PC-3 (cell line): ENCODE measurements around the gene TMEM255B. TPM values are rescaled to one million over a fixed set of nuclear protein-coding genes. Genes with fewer than 3 reads are reported as not detected.

Experiments
- ATAC-seq: fragments of 200-7000 bp; cut with Tn5 transposase; 2 replicates; pipeline ENCODE4 v1.9.1; 2020; ENCODE audit warnings: mild to moderate bottlenecking, moderate library complexity
- BruUV-seq: library from RNA; stranded (reverse); fragments of 400-500 nt; replicated peaks from 2 replicates; lab custom pipeline; 2021; lab: Mats Ljungman, UMichigan
- CTCF ChIA-PET: fragments of 300-600 bp; sonication (Branson Sonifier 250); formaldehyde crosslinking; loops from one replicate; lab custom pipeline; 2022; ENCODE audit warnings: antibody characterized with exemption; lab: Charles Lee
- POLR2A ChIA-PET: fragments of 300-600 bp; sonication (Branson Sonifier 250); formaldehyde crosslinking; loops from one replicate; lab custom pipeline; 2022; ENCODE audit warnings: antibody characterized with exemption; ENCODE audit not compliant: unreplicated experiment; lab: Charles Lee
- DNase-seq: peaks from one replicate; pipeline ENCODE4 v3.0.0-alpha.2; 2015
- H2AFZ ChIP-seq: fragments of 300-600 bp; sonication (generic); 2 replicates; pipeline ENCODE4 v1.6.0; 2016; ENCODE audit warnings: antibody characterized with exemption, low read length
- H3F3A ChIP-seq: fragments of 300-600 bp; sonication (generic); one replicate; pipeline ENCODE4 v1.6.0; 2017; ENCODE audit warnings: antibody characterized with exemption, low read length, control low read depth, mild to moderate bottlenecking; ENCODE audit not compliant: unreplicated experiment
- H3K27ac ChIP-seq: fragments of 300-600 bp; sonication (generic); 2 replicates; pipeline ENCODE4 v1.5.1; 2016; ENCODE audit warnings: mild to moderate bottlenecking, low read length
- H3K27me3 ChIP-seq: fragments of 300-600 bp; sonication (generic); 2 replicates; pipeline ENCODE4 v1.6.1; 2016; ENCODE audit warnings: low read length, mixed read lengths
- H3K36me3 ChIP-seq: fragments of 300-600 bp; sonication (generic); 2 replicates; pipeline ENCODE4 v1.6.1; 2016; ENCODE audit warnings: low read depth, mixed run types, low read length, mixed read lengths
- H3K4me1 ChIP-seq: fragments of 300-600 bp; sonication (generic); 2 replicates; pipeline ENCODE4 v1.5.1; 2016; ENCODE audit warnings: low read length; ENCODE audit not compliant: insufficient read depth
- H3K4me2 ChIP-seq: fragments of 300-600 bp; sonication (generic); 2 replicates; pipeline ENCODE4 v1.6.0; 2016; ENCODE audit warnings: low read length
- H3K4me3 ChIP-seq: fragments of 300-600 bp; sonication (generic); 2 replicates; pipeline ENCODE4 v1.5.1; 2016; ENCODE audit warnings: mild to moderate bottlenecking, low read length, mixed read lengths
- H3K79me2 ChIP-seq: fragments of 300-600 bp; sonication (generic); 2 replicates; pipeline ENCODE4 v1.6.1; 2017; ENCODE audit warnings: low read length, mixed read lengths
- H3K9ac ChIP-seq: fragments of 300-600 bp; sonication (generic); 2 replicates; pipeline ENCODE4 v1.6.0; 2016; ENCODE audit warnings: mild to moderate bottlenecking, low read length
- H3K9me2 ChIP-seq: fragments of 300-600 bp; sonication (generic); replicated peaks from 2 replicates; pipeline ENCODE4 v1.6.1; 2016; ENCODE audit warnings: mixed run types, low read length, mixed read lengths
- H3K9me3 ChIP-seq: fragments of 300-600 bp; sonication (generic); 2 replicates; pipeline ENCODE4 v1.6.1; 2016; ENCODE audit warnings: low read length, mixed read lengths
- H4K20me1 ChIP-seq: fragments of 300-600 bp; sonication (generic); 2 replicates; pipeline ENCODE4 v1.6.1; 2016; ENCODE audit warnings: low read length, mixed read lengths
- EZH2 ChIP-seq: fragments of 300-600 bp; sonication (generic); IDR thresholded peaks from one replicate; pipeline ENCODE4 v1.6.1; 2017; ENCODE audit warnings: antibody characterized with exemption, mild to moderate bottlenecking, low read length; ENCODE audit not compliant: unreplicated experiment
- EZH2phosphoT487 ChIP-seq: fragments of 300-600 bp; sonication (generic); IDR thresholded peaks from 2 replicates; pipeline ENCODE4 v1.6.1; 2018; ENCODE audit warnings: mild to moderate bottlenecking, antibody characterized with exemption, low read length, borderline replicate concordance
- intact Hi-C: fragments of 100-400 bp; cut with micrococcal nuclease; formaldehyde crosslinking; loops from 2 replicates; pipeline ENCODE4 v1.9.0; 2023
- total RNA-seq: library from RNA; depleted of rRNA; stranded (reverse); fragments of >200 nt; gene quantifications from 2 replicates; pipeline ENCODE4 v1.2.3, GENCODE V29; 2014
- TF ChIP-seq, protein P1 (sequence below): fragments of 300-600 bp; sonication (generic); conservative IDR thresholded peaks from 2 replicates; pipeline ENCODE4 v1.5.1; 2017; ENCODE audit warnings: antibody characterized with exemption, low read depth, mild to moderate bottlenecking, low read length

TMEM255B gene
- total RNA-seq, 1 experiment from 2014 or later, result 26.9 TPM

DNA sequence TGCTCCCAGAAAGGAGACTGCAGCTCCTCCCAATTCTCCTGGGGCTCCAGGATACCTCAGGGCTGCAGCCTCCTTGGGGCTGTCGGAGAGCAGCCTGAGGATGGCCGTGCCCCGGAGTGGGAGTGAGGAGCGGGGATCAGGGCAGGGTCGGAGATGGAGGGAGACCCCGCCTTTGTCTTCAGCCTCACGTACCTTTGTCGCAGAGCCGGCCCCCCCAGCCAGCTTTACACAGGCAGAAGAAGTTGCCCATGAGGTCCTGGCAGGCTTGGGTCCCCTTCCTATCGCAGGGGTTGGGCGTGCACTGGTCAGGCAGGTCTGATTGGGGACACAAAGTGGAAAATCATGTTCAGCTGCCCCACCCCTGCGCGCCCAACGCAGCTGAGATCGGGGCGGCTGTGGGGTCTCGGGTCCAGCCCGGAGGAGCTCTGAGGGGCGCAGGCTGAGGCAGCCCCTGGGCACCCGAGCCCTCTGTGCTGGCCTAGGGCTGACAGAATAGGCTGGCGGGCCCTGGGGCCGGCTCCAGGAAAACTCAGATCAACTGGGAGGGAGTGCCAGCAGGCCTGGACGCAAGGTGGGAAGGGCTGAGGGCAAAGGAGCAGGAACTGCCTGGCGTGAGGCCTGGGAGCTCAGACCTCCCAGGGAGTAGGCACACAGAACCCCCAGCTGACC lies 80.6 kb downstream of the TMEM255B start:
- CTCF ChIA-PET, result interaction anchor here (0.6 kb wide), 1 partner anchor 290 kb away, joined by 3 read pairs; no protein-coding TSS in a partner anchor
- POLR2A ChIA-PET, result no interaction called here

GRCh38 chr13:113840541-113841352 lies 81.7 kb downstream of the TMEM255B start:
- H3K4me2 ChIP-seq, result no peak overlapping the region
- BruUV-seq, result no TSS peak
- no peaks in the 10 kb centered on the region for H3K36me3 ChIP-seq
- no peak overlapping the region for H3K9ac ChIP-seq
- no peak overlapping the region for H2AFZ ChIP-seq
- no peak overlapping the region for H3K4me3 ChIP-seq
- no peaks in the 10 kb centered on the region for H3K27me3 ChIP-seq
- no peaks in the 10 kb centered on the region for H3K9me3 ChIP-seq
- H3K79me2 ChIP-seq, result no peaks in the 10 kb centered on the region
- no peak overlapping the region for H3K27ac ChIP-seq
- H4K20me1 ChIP-seq, result no peaks in the 10 kb centered on the region
- no peak for TF ChIP-seq EZH2
- TF ChIP-seq EZH2phosphoT487, result no peak
- TF ChIP-seq, protein P1, sequence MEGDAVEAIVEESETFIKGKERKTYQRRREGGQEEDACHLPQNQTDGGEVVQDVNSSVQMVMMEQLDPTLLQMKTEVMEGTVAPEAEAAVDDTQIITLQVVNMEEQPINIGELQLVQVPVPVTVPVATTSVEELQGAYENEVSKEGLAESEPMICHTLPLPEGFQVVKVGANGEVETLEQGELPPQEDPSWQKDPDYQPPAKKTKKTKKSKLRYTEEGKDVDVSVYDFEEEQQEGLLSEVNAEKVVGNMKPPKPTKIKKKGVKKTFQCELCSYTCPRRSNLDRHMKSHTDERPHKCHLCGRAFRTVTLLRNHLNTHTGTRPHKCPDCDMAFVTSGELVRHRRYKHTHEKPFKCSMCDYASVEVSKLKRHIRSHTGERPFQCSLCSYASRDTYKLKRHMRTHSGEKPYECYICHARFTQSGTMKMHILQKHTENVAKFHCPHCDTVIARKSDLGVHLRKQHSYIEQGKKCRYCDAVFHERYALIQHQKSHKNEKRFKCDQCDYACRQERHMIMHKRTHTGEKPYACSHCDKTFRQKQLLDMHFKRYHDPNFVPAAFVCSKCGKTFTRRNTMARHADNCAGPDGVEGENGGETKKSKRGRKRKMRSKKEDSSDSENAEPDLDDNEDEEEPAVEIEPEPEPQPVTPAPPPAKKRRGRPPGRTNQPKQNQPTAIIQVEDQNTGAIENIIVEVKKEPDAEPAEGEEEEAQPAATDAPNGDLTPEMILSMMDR, result no peak
- no peaks in the 10 kb centered on the region for H3F3A ChIP-seq
- ATAC-seq (no peak), DNase-seq (no peak)
- intact Hi-C loops, result no loop called here
- ChIA-PET POLR2A (no interaction called here), CTCF (no interaction called here)
- H3K9me2 ChIP-seq, result no peaks in the 10 kb centered on the region
- peaks cover 23% of the 10 kb centered on the region for H3K4me1 ChIP-seq

More for the DNA sequence above, 80.6 kb downstream of the TMEM255B start:
- Histone ChIP-seq H3K79me2 (no peaks in the 10 kb centered on the region), H3F3A (no peaks in the 10 kb centered on the region), H3K27ac (no peak overlapping the region), H3K36me3 (no peaks in the 10 kb centered on the region), H3K4me3 (no peak overlapping the region), H3K9me2 (no peaks in the 10 kb centered on the region), H4K20me1 (no peaks in the 10 kb centered on the region), H3K4me2 (no peak overlapping the region), H2AFZ (no peak overlapping the region), H3K27me3 (no peaks in the 10 kb centered on the region), H3K4me1 (peaks cover 23% of the 10 kb centered on the region), H3K9ac (no peak overlapping the region), H3K9me3 (no peaks in the 10 kb centered on the region)
- DNase-seq (no peak), ATAC-seq (no peak)
- TF ChIP-seq EZH2phosphoT487 (no peak), EZH2 (no peak)
- TF ChIP-seq, protein P1, result no peak
- no TSS peak for BruUV-seq
- intact Hi-C loops, result loop anchor here (5.0 kb wide), 1 partner anchor 108 kb away; no protein-coding TSS in a partner anchor

DNA sequence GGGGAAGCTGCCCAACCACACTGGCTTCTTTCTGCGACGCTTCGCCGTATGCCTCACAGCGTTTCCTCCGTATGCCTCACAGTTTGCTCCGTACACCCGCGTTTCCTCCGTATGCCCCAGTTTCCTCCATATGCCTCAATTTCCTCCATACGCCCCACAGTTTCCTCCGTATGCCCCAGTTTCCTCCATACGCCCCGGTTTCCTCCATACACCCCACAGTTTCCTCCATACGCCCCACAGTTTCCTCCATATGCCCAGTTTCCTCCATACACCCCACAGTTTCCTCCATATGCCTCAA lies 82.3 kb downstream of the TMEM255B start:
- Histone ChIP-seq H3F3A (no peaks in the 10 kb centered on the region), H2AFZ (no peak overlapping the region), H3K9me2 (no peaks in the 10 kb centered on the region), H3K27me3 (no peaks in the 10 kb centered on the region), H4K20me1 (no peaks in the 10 kb centered on the region), H3K9me3 (no peaks in the 10 kb centered on the region), H3K27ac (no peak overlapping the region), H3K4me1 (peaks cover 23% of the 10 kb centered on the region), H3K9ac (no peak overlapping the region), H3K4me2 (no peak overlapping the region), H3K36me3 (no peaks in the 10 kb centered on the region), H3K4me3 (no peak overlapping the region), H3K79me2 (no peaks in the 10 kb centered on the region)
- DNase-seq, result no peak
- ChIA-PET CTCF (no interaction called here), POLR2A (no interaction called here)
- ATAC-seq, result no peak
- no TSS peak for BruUV-seq
- TF ChIP-seq, protein P1, result no peak
- no peak for TF ChIP-seq EZH2phosphoT487
- no peak for TF ChIP-seq EZH2
- intact Hi-C loops, result no loop called here
